HEK293 (cell line): ENCODE measurements around the gene RSRC2.

ENCODE experiments used
- BCL6B ChIP-seq: fragments of 450-650 bp; formaldehyde crosslinking; IDR thresholded peaks from 2 replicates; pipeline ENCODE4 v1.5.1; 2017; ENCODE audit warnings: missing biosample characterization, missing genetic modification characterization
- GFI1B ChIP-seq: fragments of 450-650 bp; formaldehyde crosslinking; IDR thresholded peaks from 2 replicates; pipeline ENCODE4 v1.5.1; 2016; ENCODE audit warnings: missing biosample characterization, missing genetic modification characterization
- GLIS2 ChIP-seq: fragments of 450-650 bp; formaldehyde crosslinking; IDR thresholded peaks from 2 replicates; pipeline ENCODE4 v1.5.1; 2016; ENCODE audit warnings: missing biosample characterization, missing genetic modification characterization
- OSR2 ChIP-seq: fragments of 450-650 bp; formaldehyde crosslinking; IDR thresholded peaks from 2 replicates; pipeline ENCODE4 v1.5.1; 2016; ENCODE audit warnings: missing biosample characterization, missing genetic modification characterization
- PATZ1 ChIP-seq: fragments of 450-650 bp; formaldehyde crosslinking; IDR thresholded peaks from 2 replicates; pipeline ENCODE4 v1.5.1; 2016; ENCODE audit warnings: missing biosample characterization, missing genetic modification characterization
- PRDM10 ChIP-seq: fragments of 450-650 bp; formaldehyde crosslinking; IDR thresholded peaks from 2 replicates; pipeline ENCODE4 v1.5.1; 2016; ENCODE audit warnings: missing biosample characterization, missing genetic modification characterization
- TCF7L2 ChIP-seq: IDR thresholded peaks from 2 replicates; pipeline ENCODE4 v1.6.1; 2011; ENCODE audit warnings: low read depth, mild to moderate bottlenecking, inconsistent platforms, low read length, moderate library complexity, borderline replicate concordance
- ZBTB20 ChIP-seq: fragments of 450-650 bp; formaldehyde crosslinking; IDR thresholded peaks from 2 replicates; pipeline ENCODE4 v1.5.1; 2016; ENCODE audit warnings: missing biosample characterization, missing genetic modification characterization
- ZBTB21 ChIP-seq: fragments of 450-650 bp; formaldehyde crosslinking; IDR thresholded peaks from 2 replicates; pipeline ENCODE4 v1.5.1; 2017; ENCODE audit warnings: missing biosample characterization, missing genetic modification characterization
- ZBTB44 ChIP-seq: fragments of 450-650 bp; IDR thresholded peaks from 2 replicates; pipeline ENCODE4 v1.5.1; 2018; ENCODE audit warnings: missing biosample characterization, mild to moderate bottlenecking, missing genetic modification characterization
- ZBTB8A ChIP-seq: fragments of 450-650 bp; formaldehyde crosslinking; IDR thresholded peaks from 2 replicates; pipeline ENCODE4 v1.5.1; 2016; ENCODE audit warnings: missing biosample characterization, missing genetic modification characterization
- ZNF148 ChIP-seq: fragments of 450-650 bp; formaldehyde crosslinking; IDR thresholded peaks from 2 replicates; pipeline ENCODE4 v1.5.0; 2017; ENCODE audit warnings: missing biosample characterization, missing genetic modification characterization, borderline replicate concordance
- ZNF174 ChIP-seq: fragments of 450-650 bp; formaldehyde crosslinking; IDR thresholded peaks from 2 replicates; pipeline ENCODE4 v1.5.0; 2017; ENCODE audit warnings: missing biosample characterization, mild to moderate bottlenecking, missing genetic modification characterization
- ZNF184 ChIP-seq: fragments of 450-650 bp; IDR thresholded peaks from 2 replicates; pipeline ENCODE4 v1.5.1; 2018; ENCODE audit warnings: missing biosample characterization, mild to moderate bottlenecking, missing genetic modification characterization
- ZNF354C ChIP-seq: fragments of 450-650 bp; formaldehyde crosslinking; IDR thresholded peaks from 2 replicates; pipeline ENCODE4 v1.5.1; 2016; ENCODE audit warnings: missing biosample characterization, missing genetic modification characterization, low read depth, borderline replicate concordance
- ZNF404 ChIP-seq: fragments of 450-650 bp; formaldehyde crosslinking; IDR thresholded peaks from 2 replicates; pipeline ENCODE4 v1.5.1; 2017; ENCODE audit warnings: missing biosample characterization, missing genetic modification characterization
- ZNF510 ChIP-seq: fragments of 450-650 bp; formaldehyde crosslinking; IDR thresholded peaks from 2 replicates; pipeline ENCODE4 v1.5.1; 2018; ENCODE audit warnings: mild to moderate bottlenecking, missing genetic modification characterization, missing biosample characterization; ENCODE audit not compliant: insufficient replicate concordance
- ZNF548 ChIP-seq: fragments of 450-650 bp; formaldehyde crosslinking; IDR thresholded peaks from 2 replicates; pipeline ENCODE4 v1.5.1; 2016; ENCODE audit warnings: missing biosample characterization, missing genetic modification characterization
- ZNF560 ChIP-seq: fragments of 450-650 bp; formaldehyde crosslinking; IDR thresholded peaks from 2 replicates; pipeline ENCODE4 v1.5.1; 2017; ENCODE audit warnings: missing biosample characterization, missing genetic modification characterization, borderline replicate concordance
- ZNF626 ChIP-seq: fragments of 450-650 bp; sonication (Bioruptor Pico); formaldehyde crosslinking; IDR thresholded peaks from 2 replicates; pipeline ENCODE4 v1.5.1; 2018; ENCODE audit warnings: missing biosample characterization, missing genetic modification characterization, inconsistent platforms
- ZNF639 ChIP-seq: fragments of 450-650 bp; formaldehyde crosslinking; IDR thresholded peaks from 2 replicates; pipeline ENCODE4 v1.5.1; 2016; ENCODE audit warnings: missing biosample characterization, missing genetic modification characterization
- ZSCAN16 ChIP-seq: fragments of 450-650 bp; formaldehyde crosslinking; IDR thresholded peaks from 2 replicates; pipeline ENCODE4 v1.5.1; 2016; ENCODE audit warnings: missing biosample characterization, missing genetic modification characterization
- ZSCAN23 ChIP-seq: fragments of 450-650 bp; formaldehyde crosslinking; IDR thresholded peaks from 2 replicates; pipeline ENCODE4 v1.5.1; 2016; ENCODE audit warnings: missing biosample characterization, missing genetic modification characterization
- ZSCAN30 ChIP-seq: fragments of 450-650 bp; IDR thresholded peaks from 2 replicates; pipeline ENCODE4 v1.5.1; 2018; ENCODE audit warnings: missing biosample characterization, mild to moderate bottlenecking, missing genetic modification characterization, moderate library complexity
- ZSCAN5A ChIP-seq: fragments of 450-650 bp; formaldehyde crosslinking; IDR thresholded peaks from 2 replicates; pipeline ENCODE4 v1.5.1; 2016; ENCODE audit warnings: missing biosample characterization, missing genetic modification characterization

RSRC2 gene

GRCh38 chr12:122526683-122527477, at the start of gene RSRC2, which contains the start of gene KNTC1 (continued):
- TF ChIP-seq ZNF354C (tag by site-specific recombination) (no peak), GLIS2 (tag by site-specific recombination) (peak; percentile 41; the same call in 1 of the 2 replicates), ZNF510 (tag by site-specific recombination) (no peak), ZBTB44 (no peak), ZNF560 (tag by site-specific recombination) (no peak), ZSCAN23 (tag by site-specific recombination) (peak; percentile 40; the same call in 1 of the 2 replicates), ZNF639 (tag by site-specific recombination) (peak; percentile 62), ZNF184 (tag by site-specific recombination) (no peak), ZSCAN5A (peak; percentile 79; the same call in 1 of the 2 replicates), ZNF174 (tag by site-specific recombination) (no peak), ZNF148 (tag by site-specific recombination) (no peak), ZNF626 (tag by site-specific recombination) (no peak), PATZ1 (tag by site-specific recombination) (peak; percentile 84), GFI1B (tag by site-specific recombination) (no peak), ZBTB20 (peak; percentile 76; the same call in 1 of the 2 replicates), BCL6B (tag by site-specific recombination) (no peak), OSR2 (no peak), ZSCAN30 (tag by site-specific recombination) (peak; percentile 72), PRDM10 (tag by site-specific recombination) (peak; percentile 77; the same call in 1 of the 2 replicates), ZNF404 (tag by site-specific recombination) (no peak), TCF7L2 (no peak), ZNF548 (tag by site-specific recombination) (no peak), ZBTB8A (tag by site-specific recombination) (peak; percentile 63), ZBTB21 (tag by site-specific recombination) (peak; percentile 37; the same call in 1 of the 2 replicates), ZSCAN16 (tag by site-specific recombination) (no peak)
